Stromal cell of bone marrow (primary cell): ENCODE data around the gene PTPN6.

Experiments used
- DNase-seq: peaks from one replicate; pipeline ENCODE4 v3.0.0-alpha.2; 2012; ENCODE audit warnings: low read depth

The PTPN6 gene

GRCh38 chr12:6970096-6970527 is 19.0 kb downstream of the PTPN6 start:
- no peak for DNase-seq

GRCh38 chr12:6974180-6974579 is 23.0 kb downstream of the PTPN6 start:
- no peak for DNase-seq

GRCh38 chr12:6975297-6976032 is 24.3 kb downstream of the PTPN6 start:
- no peak for DNase-seq

GRCh38 chr12:6977653-6978052 is 26.5 kb downstream of the PTPN6 start:
- no peak for DNase-seq

- no peak for DNase-seq
These were observed 27.0 kb downstream of the PTPN6 start for GRCh38 chr12:6978188-6978587.

GRCh38 chr12:6978611-6979011 is 27.5 kb downstream of the PTPN6 start:
- no peak for DNase-seq

- DNase-seq, result no peak
These were observed 27.9 kb downstream of the PTPN6 start for GRCh38 chr12:6979021-6979420.

- DNase-seq, result no peak
These were observed 28.3 kb downstream of the PTPN6 start for GRCh38 chr12:6979453-6979852.

- no peak for DNase-seq
These were observed 28.9 kb downstream of the PTPN6 start for GRCh38 chr12:6980075-6980474.

- DNase-seq, result no peak
These were observed 29.6 kb downstream of the PTPN6 start for GRCh38 chr12:6980740-6981139.

GRCh38 chr12:6981152-6982052 is 30.2 kb downstream of the PTPN6 start:
- DNase-seq, result no peak

- no peak for DNase-seq
These were observed 31.4 kb downstream of the PTPN6 start for GRCh38 chr12:6982532-6982931.

GRCh38 chr12:6987956-6988553 is 36.9 kb downstream of the PTPN6 start:
- DNase-seq, result no peak

GRCh38 chr12:6996040-6996441 is 44.9 kb downstream of the PTPN6 start:
- DNase-seq, result no peak

- no peak for DNase-seq
These were observed 47.7 kb downstream of the PTPN6 start for GRCh38 chr12:6998715-6999451.

- no peak for DNase-seq
These were observed 50.9 kb downstream of the PTPN6 start for GRCh38 chr12:7001921-7002591.

GRCh38 chr12:7004287-7004803 is 53.2 kb downstream of the PTPN6 start:
- no peak for DNase-seq

GRCh38 chr12:7004840-7005239 is 53.7 kb downstream of the PTPN6 start:
- DNase-seq, result no peak

- DNase-seq, result no peak
These were observed 54.2 kb downstream of the PTPN6 start for GRCh38 chr12:7005311-7005710.

- no peak for DNase-seq
These were observed 55.5 kb downstream of the PTPN6 start for GRCh38 chr12:7006639-7007038.

GRCh38 chr12:7008864-7009263 is 57.7 kb downstream of the PTPN6 start:
- DNase-seq, result no peak
